Trophoblast cell (in vitro differentiated cells and primary cell): ENCODE results near the gene LRMDA.

Source experiments
- DNase-seq, 2 donors: peaks; one replicate each; pipeline ENCODE4 v3.0.0-alpha.2; 2016
- H2AFZ ChIP-seq: 2 replicates; pipeline ENCODE4 v1.6.1; 2013; ENCODE audit warnings: low read length, moderate library complexity, mild to moderate bottlenecking; ENCODE audit not compliant: insufficient read depth, poor library complexity
- H2AK5ac ChIP-seq: 2 replicates; pipeline ENCODE4 v1.6.1; 2013; ENCODE audit warnings: mild to moderate bottlenecking, low read length
- H2BK120ac ChIP-seq: 2 replicates; pipeline ENCODE4 v1.6.1; 2013; ENCODE audit warnings: low read length, mild to moderate bottlenecking, moderate library complexity; ENCODE audit not compliant: insufficient read depth, poor library complexity
- H2BK12ac ChIP-seq: 2 replicates; pipeline ENCODE4 v1.6.1; 2013; ENCODE audit warnings: mild to moderate bottlenecking, low read length, moderate library complexity
- H2BK5ac ChIP-seq: 2 replicates; pipeline ENCODE4 v1.6.1; 2013; ENCODE audit warnings: low read length, low read depth, moderate library complexity, mild to moderate bottlenecking; ENCODE audit not compliant: poor library complexity
- H3K14ac ChIP-seq: 2 replicates; pipeline ENCODE4 v1.6.1; 2013; ENCODE audit warnings: mild to moderate bottlenecking, low read length
- H3K18ac ChIP-seq: 2 replicates; pipeline ENCODE4 v1.6.1; 2013; ENCODE audit warnings: mild to moderate bottlenecking, low read length
- H3K23ac ChIP-seq: 2 replicates; pipeline ENCODE4 v1.6.1; 2013; ENCODE audit warnings: low read length
- H3K27ac ChIP-seq: 2 replicates; pipeline ENCODE4 v1.5.1; 2013; ENCODE audit warnings: low read depth, mild to moderate bottlenecking, inconsistent platforms, low read length, moderate library complexity
- H3K27me3 ChIP-seq: 2 replicates; pipeline ENCODE4 v1.6.1; 2013; ENCODE audit warnings: inconsistent platforms, mild to moderate bottlenecking, low read length, moderate library complexity; ENCODE audit not compliant: insufficient read depth
- H3K36me3 ChIP-seq, 2 experiments: 1 replicate in 1 of 2; 2 replicates in 1 of 2; pipeline ENCODE4 v1.6.1; 2013; ENCODE audit warnings: low read length in 2 of 2, mild to moderate bottlenecking in 2 of 2, moderate library complexity in 1 of 2; ENCODE audit not compliant: insufficient read depth in 2 of 2, control insufficient read depth in 1 of 2
- H3K4ac ChIP-seq: 2 replicates; pipeline ENCODE4 v1.6.1; 2013; ENCODE audit warnings: low read depth, mild to moderate bottlenecking, low read length, moderate library complexity
- H3K4me1 ChIP-seq, 2 experiments: 1 replicate in 1 of 2; 2 replicates in 1 of 2; pipeline ENCODE4 v1.6.1; 2013; ENCODE audit warnings: low read length in 2 of 2, mild to moderate bottlenecking in 2 of 2, moderate library complexity in 1 of 2; ENCODE audit not compliant: insufficient read depth in 2 of 2, control insufficient read depth in 1 of 2
- H3K4me2 ChIP-seq: 2 replicates; pipeline ENCODE4 v1.6.1; 2013; ENCODE audit warnings: inconsistent platforms, mild to moderate bottlenecking, low read length, moderate library complexity
- H3K4me3 ChIP-seq: 2 replicates; pipeline ENCODE4 v1.5.1; 2013; ENCODE audit warnings: mild to moderate bottlenecking, low read depth, low read length, inconsistent platforms
- H3K79me1 ChIP-seq: one replicate; pipeline ENCODE4 v1.6.1; 2013; ENCODE audit warnings: low read length
- H3K79me2 ChIP-seq: 2 replicates; pipeline ENCODE4 v1.6.1; 2013; ENCODE audit warnings: low read length, mild to moderate bottlenecking; ENCODE audit not compliant: control insufficient read depth, insufficient read depth, poor library complexity
- H3K9ac ChIP-seq: 2 replicates; pipeline ENCODE4 v1.6.1; 2013; ENCODE audit warnings: mild to moderate bottlenecking, low read length
- H3K9me3 ChIP-seq: 2 replicates; pipeline ENCODE4 v1.6.1; 2013; ENCODE audit warnings: low read depth, mild to moderate bottlenecking, control low read depth, inconsistent platforms, low read length; ENCODE audit not compliant: insufficient read depth
- H4K12ac ChIP-seq: 2 replicates; pipeline ENCODE4 v1.6.1; 2013; ENCODE audit warnings: low read depth, mild to moderate bottlenecking, low read length, moderate library complexity
- H4K8ac ChIP-seq: 2 replicates; pipeline ENCODE4 v1.6.1; 2013; ENCODE audit warnings: low read depth, mild to moderate bottlenecking, low read length, moderate library complexity
- H4K91ac ChIP-seq: one replicate; pipeline ENCODE4 v1.6.1; 2013; ENCODE audit warnings: low read depth, mild to moderate bottlenecking, low read length, moderate library complexity
- WGBS: extraction: QIAGEN DNeasy Blood & Tissue Kit; methylation state at CpG from one replicate; pipeline ENCODE4 v1.1.7; 2013; ENCODE audit warnings: missing lambda C conversion rate; ENCODE audit not compliant: insufficient read length, insufficient coverage; ENCODE audit errors: extremely low coverage; 5-methylcytosine and 5-hydroxymethylcytosine counted together

Gene LRMDA

DNA sequence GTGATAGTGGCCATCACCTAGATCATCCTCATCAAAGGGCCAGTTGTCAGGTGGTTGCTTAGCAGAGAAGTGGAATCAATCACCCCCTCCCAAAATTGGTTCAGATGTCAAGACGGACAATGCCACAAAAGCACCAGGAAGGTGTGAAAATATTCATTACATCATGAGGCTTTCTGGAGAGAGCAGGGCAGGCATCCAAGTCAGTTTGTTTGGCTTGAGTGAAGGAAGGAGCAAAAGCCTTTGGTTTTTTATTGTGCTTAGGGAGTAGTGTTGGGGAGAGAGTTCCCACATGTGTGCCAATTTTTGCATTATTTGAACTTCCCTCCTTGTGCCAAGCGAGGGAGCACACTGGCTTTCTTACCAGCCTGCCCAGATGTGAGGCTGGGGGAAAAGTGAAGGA lies 1082.9 kb downstream of the LRMDA start:
- no peak for DNase-seq
- Histone ChIP-seq H3K4me3 (no peak overlapping the region), H3K4ac (no peak overlapping the region), H3K36me3 (no peaks in the 10 kb centered on the region), H3K23ac (no peak overlapping the region), H3K9ac (no peak overlapping the region), H3K79me2 (no peaks in the 10 kb centered on the region), H4K8ac (no peak overlapping the region), H3K9me3 (no peaks in the 10 kb centered on the region), H2BK5ac (no peak overlapping the region), H2AFZ (no peak overlapping the region), H3K79me1 (no peaks in the 10 kb centered on the region), H2BK12ac (no peak overlapping the region), H2AK5ac (no peak overlapping the region), H2BK120ac (no peak overlapping the region), H3K18ac (no peak overlapping the region), H3K4me2 (no peak overlapping the region), H3K27ac (no peak overlapping the region), H3K4me1 (peaks cover 0 to 3% of the 10 kb centered on the region in 2 experiments), H4K91ac (no peak overlapping the region), H3K27me3 (no peaks in the 10 kb centered on the region), H3K14ac (no peak overlapping the region), H4K12ac (no peak overlapping the region)
- WGBS, result no CpG with 5 or more reads among the region's 2 CpGs

DNA sequence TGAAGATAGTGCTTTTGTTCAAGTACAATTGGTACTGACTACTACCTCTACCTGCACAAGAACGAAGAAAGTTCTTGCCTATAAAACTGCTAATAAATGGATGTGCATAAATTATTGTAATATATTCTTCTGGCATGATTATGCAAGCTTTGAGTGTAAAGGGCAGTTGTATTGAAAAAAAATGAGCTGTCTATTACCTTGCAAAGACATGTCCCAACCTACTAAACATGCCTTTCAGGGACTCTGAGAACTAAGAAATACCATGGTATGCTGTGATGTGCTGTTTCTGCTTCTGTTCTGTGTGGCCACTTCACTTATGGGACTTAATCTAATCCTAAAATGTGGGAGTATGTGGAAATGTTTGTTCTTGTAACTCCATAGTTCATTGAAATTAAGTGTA lies 1083.4 kb downstream of the LRMDA start:
- WGBS, result no CpG with 5 or more reads among the region's 1 CpG
- Histone ChIP-seq H3K4me3 (no peak overlapping the region), H3K23ac (no peak overlapping the region), H2BK5ac (no peak overlapping the region), H3K36me3 (no peaks in the 10 kb centered on the region), H3K79me2 (no peaks in the 10 kb centered on the region), H3K14ac (no peak overlapping the region), H3K27ac (no peak overlapping the region), H3K9me3 (no peaks in the 10 kb centered on the region), H3K79me1 (no peaks in the 10 kb centered on the region), H3K4me1 (no peaks in the 10 kb centered on the region), H2AFZ (no peak overlapping the region), H3K9ac (no peak overlapping the region), H4K12ac (no peak overlapping the region), H3K4me2 (no peak overlapping the region), H3K18ac (no peak overlapping the region), H2BK120ac (no peak overlapping the region), H2AK5ac (no peak overlapping the region), H2BK12ac (no peak overlapping the region), H4K91ac (no peak overlapping the region), H4K8ac (no peak overlapping the region), H3K4ac (no peak overlapping the region), H3K27me3 (no peaks in the 10 kb centered on the region)
- DNase-seq, result no peak

DNA sequence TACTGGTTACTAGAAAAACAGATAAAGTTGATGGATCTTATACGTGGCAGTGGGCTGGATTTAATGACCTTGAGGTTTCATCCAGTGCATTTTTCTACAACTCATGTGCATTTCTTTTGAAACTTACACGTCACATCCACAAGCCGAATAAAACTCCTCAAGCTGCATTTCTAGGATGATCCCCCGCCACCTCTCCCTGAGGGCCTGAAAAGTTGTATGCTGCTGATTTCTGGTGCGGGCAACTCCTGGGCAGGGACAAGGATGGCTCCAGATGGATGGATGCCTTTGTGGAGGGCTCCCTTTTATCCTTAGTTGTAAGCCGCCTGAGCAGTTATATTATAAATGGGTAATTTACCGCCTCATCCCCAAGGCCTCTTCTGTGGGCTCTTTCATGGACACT lies 1091.1 kb downstream of the LRMDA start:
- Histone ChIP-seq H3K27ac (no peak overlapping the region), H2AFZ (no peak overlapping the region), H4K91ac (no peak overlapping the region), H3K14ac (no peak overlapping the region), H3K9me3 (no peaks in the 10 kb centered on the region), H4K8ac (no peak overlapping the region), H2AK5ac (no peak overlapping the region), H3K4me3 (no peak overlapping the region), H3K18ac (no peak overlapping the region), H3K79me2 (no peaks in the 10 kb centered on the region), H3K4me1 (no peaks in the 10 kb centered on the region), H2BK5ac (no peak overlapping the region), H3K23ac (no peak overlapping the region), H3K4ac (no peak overlapping the region), H3K9ac (no peak overlapping the region), H3K79me1 (no peaks in the 10 kb centered on the region), H3K27me3 (no peaks in the 10 kb centered on the region), H4K12ac (no peak overlapping the region), H2BK12ac (no peak overlapping the region), H2BK120ac (no peak overlapping the region), H3K4me2 (no peak overlapping the region), H3K36me3 (no peaks in the 10 kb centered on the region)
- DNase-seq, result no peak
- WGBS, result no CpG with 5 or more reads among the region's 7 CpGs

DNA sequence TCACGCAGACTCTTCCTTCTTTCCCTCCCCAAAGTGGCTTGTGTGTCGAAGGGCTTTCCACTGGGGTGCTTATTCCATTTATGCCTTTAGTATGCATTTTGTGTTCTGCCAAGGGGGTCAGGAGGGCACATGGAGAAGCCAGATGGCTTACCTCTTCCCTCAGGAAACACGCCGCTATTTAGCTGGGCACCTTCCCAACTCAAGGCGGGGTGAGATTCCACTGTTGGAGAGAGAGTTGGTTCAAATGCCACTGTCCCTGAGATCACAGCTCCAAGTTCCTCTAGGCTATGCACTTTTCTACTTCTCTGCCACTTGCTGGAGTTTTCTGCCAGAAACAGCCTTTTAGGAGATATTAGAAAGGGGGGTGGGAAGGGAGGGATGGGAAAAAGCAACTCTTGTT lies 1091.8 kb downstream of the LRMDA start:
- Histone ChIP-seq H3K4me3 (no peak overlapping the region), H4K12ac (no peak overlapping the region), H3K4ac (no peak overlapping the region), H4K8ac (no peak overlapping the region), H2BK5ac (no peak overlapping the region), H3K27me3 (no peaks in the 10 kb centered on the region), H3K9ac (peak overlapping the region; percentile 37), H3K23ac (no peak overlapping the region), H3K4me1 (no peaks in the 10 kb centered on the region), H3K36me3 (no peaks in the 10 kb centered on the region), H3K18ac (no peak overlapping the region), H2AK5ac (no peak overlapping the region), H3K9me3 (no peaks in the 10 kb centered on the region), H3K79me2 (no peaks in the 10 kb centered on the region), H3K4me2 (no peak overlapping the region), H3K14ac (no peak overlapping the region), H4K91ac (no peak overlapping the region), H2AFZ (no peak overlapping the region), H2BK12ac (no peak overlapping the region), H3K79me1 (no peaks in the 10 kb centered on the region), H2BK120ac (no peak overlapping the region), H3K27ac (no peak overlapping the region)
- WGBS, result no CpG with 5 or more reads among the region's 5 CpGs
- no peak for DNase-seq
